Measurements from ENCODE around the gene CERS2.
"Not testable (repeated sequence)": the region's sequence is repeated elsewhere in the genome, so short reads cannot be mapped to it uniquely, and the experiment has no call there.

CERS2 gene

DNA sequence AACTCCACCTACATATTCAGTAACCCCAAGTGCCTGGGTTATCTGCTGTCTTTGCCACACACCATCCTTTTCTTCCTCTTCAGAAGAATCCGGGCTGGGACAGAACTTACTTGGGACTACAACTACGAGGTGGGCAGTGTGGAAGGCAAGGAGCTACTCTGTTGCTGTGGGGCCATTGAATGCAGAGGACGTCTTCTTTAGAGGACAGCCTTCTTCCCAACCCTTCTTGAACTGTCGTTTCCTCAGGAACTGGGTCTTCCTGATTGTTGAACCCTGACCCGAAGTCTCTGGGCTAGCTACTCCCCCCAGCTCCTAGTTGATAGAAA is 10.5 kb downstream of the CERS2 start:
- no peak overlapping the region for H3K9ac ChIP-seq (ENCODE audit: low read length)
- peaks cover 97% of the 10 kb centered on the region for H3K36me3 ChIP-seq (ENCODE audit: control insufficient read depth, low read depth, low read length)
- no peaks in the 10 kb centered on the region for H3K27me3 ChIP-seq (ENCODE audit: control insufficient read depth, insufficient read depth, low read length)
- H3K27ac ChIP-seq (ENCODE audit: low read length) = no peak overlapping the region
- no peaks in the 10 kb centered on the region for H3K9me3 ChIP-seq (ENCODE audit: control insufficient read depth, low read depth, low read length)
- H3K4me3 ChIP-seq (ENCODE audit: low read length) = no peak overlapping the region
- no peaks in the 10 kb centered on the region for H3K4me1 ChIP-seq (ENCODE audit: control insufficient read depth, low read depth, low read length)

DNA sequence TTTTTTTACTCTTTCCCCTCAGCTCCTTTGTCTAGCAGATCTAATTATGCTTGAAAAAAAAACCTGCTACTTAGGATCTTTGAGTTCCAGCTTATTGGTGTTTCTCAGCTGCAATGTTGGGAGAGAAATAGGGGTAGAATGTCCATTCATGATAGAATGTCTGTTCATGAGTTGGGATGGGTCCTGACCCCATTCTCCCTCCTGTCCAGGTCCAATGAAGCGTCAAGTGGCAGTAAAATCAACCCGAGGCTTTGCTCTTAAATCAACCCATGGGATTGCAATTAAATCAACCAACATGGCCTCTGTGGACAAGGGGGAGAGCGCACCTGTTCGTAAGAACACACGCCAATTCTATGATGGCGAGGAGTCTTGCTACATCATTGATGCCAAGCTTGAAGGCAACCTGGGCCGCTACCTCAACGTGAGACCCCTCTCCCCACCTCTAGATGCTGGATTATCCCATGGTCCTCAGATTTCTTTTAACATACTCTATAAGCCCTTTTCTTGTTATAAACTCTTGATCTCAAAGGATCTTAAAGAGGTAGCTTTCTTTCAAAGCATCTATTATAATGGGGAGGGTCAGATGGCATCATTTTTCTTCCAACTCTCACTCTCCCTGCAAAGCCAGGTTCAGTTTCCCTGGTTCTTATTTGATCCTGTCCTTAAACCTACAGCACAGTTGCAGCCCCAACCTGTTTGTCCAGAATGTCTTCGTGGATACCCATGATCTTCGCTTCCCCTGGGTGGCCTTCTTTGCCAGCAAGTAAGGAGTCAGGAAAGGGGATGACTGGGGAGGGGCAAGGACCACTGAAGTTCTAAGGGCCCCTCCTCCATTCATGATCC is 11.1 kb downstream of the CERS2 start:
- H3K4me1 ChIP-seq (ENCODE audit: control insufficient read depth, low read depth, low read length) = no peaks in the 10 kb centered on the region
- H3K27ac ChIP-seq (ENCODE audit: low read length) = no peak overlapping the region
- no peak overlapping the region for H3K9ac ChIP-seq (ENCODE audit: low read length)
- no peaks in the 10 kb centered on the region for H3K9me3 ChIP-seq (ENCODE audit: control insufficient read depth, low read depth, low read length)
- H3K36me3 ChIP-seq (ENCODE audit: control insufficient read depth, low read depth, low read length) = peaks cover 96% of the 10 kb centered on the region
- H3K27me3 ChIP-seq (ENCODE audit: control insufficient read depth, insufficient read depth, low read length) = no peaks in the 10 kb centered on the region
- no peak overlapping the region for H3K4me3 ChIP-seq (ENCODE audit: low read length)

DNA sequence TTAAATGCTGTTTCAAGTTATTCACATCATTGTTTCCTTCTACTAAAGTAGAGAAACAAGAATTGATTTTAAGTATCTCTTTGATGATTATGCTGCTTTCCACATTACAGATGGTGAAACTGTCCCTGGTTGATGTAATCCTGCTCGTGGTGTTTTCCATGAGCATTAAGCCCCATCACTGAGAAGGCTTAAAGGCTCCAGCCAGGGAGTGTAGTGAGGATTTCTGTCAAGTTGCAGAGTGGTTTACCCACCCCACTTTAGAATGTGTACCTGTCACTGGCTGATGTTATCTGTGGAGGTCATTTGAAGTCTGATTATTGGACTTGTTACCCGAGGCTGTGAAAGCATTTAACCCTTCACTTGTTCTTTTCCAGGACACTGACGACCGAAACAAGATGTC is 12.9 kb downstream of the CERS2 start:
- Histone ChIP-seq H3K4me1 (ENCODE audit: control insufficient read depth, low read depth, low read length) (no peaks in the 10 kb centered on the region), H3K4me3 (ENCODE audit: low read length) (no peak overlapping the region)

DNA sequence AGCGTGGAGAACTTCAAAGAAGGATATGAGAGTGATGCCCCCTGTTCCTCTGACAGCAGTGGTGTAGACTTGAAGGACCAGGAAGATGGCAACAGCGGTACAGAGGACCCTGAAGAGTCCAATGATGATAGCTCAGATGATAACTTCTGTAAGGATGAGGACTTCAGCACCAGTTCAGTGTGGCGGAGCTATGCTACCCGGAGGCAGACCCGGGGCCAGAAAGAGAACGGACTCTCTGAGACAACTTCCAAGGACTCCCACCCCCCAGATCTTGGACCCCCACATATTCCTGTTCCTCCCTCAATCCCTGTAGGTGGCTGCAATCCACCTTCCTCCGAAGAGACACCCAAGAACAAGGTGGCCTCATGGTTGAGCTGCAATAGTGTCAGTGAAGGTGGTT is 14.0 kb downstream of the CERS2 start:
- Histone ChIP-seq H3K9ac (ENCODE audit: low read length) (no peak overlapping the region), H3K4me1 (ENCODE audit: control insufficient read depth, low read depth, low read length) (no peaks in the 10 kb centered on the region), H3K27ac (ENCODE audit: low read length) (no peak overlapping the region), H3K27me3 (ENCODE audit: control insufficient read depth, insufficient read depth, low read length) (no peaks in the 10 kb centered on the region), H3K36me3 (ENCODE audit: control insufficient read depth, low read depth, low read length) (peaks cover 79% of the 10 kb centered on the region), H3K4me3 (ENCODE audit: low read length) (no peak overlapping the region), H3K9me3 (ENCODE audit: control insufficient read depth, low read depth, low read length) (no peaks in the 10 kb centered on the region)

More for the DNA sequence above, 12.9 kb downstream of the CERS2 start:
- Histone ChIP-seq H3K9me3 (ENCODE audit: control insufficient read depth, low read depth, low read length) (no peaks in the 10 kb centered on the region), H3K27ac (ENCODE audit: low read length) (no peak overlapping the region), H3K27me3 (ENCODE audit: control insufficient read depth, insufficient read depth, low read length) (no peaks in the 10 kb centered on the region), H3K9ac (ENCODE audit: low read length) (no peak overlapping the region), H3K36me3 (ENCODE audit: control insufficient read depth, low read depth, low read length) (peaks cover 86% of the 10 kb centered on the region)

DNA sequence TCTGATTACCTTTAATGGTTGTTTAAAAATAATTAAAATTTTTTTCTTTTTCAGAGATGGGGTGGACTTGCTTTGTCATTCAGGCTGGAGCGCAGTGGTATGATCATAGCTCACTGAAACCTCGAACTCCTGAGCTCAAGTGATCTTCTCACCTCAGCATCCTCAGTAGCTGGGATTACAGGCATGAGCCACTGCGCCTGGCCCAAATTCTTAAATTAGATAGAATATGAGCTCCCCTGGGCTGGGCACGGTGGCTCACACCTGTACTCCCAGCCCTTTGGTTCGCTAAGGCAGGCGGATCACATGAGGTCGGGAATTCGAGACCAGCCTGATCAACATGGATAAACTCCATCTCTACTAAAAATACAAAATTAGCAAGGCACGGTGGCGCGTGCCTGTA is 17.0 kb downstream of the CERS2 start:
- Histone ChIP-seq H3K27ac (ENCODE audit: low read length) (no peak overlapping the region), H3K9me3 (ENCODE audit: control insufficient read depth, low read depth, low read length) (no peaks in the 10 kb centered on the region), H3K4me1 (ENCODE audit: control insufficient read depth, low read depth, low read length) (no peaks in the 10 kb centered on the region), H3K4me3 (ENCODE audit: low read length) (no peak overlapping the region), H3K27me3 (ENCODE audit: control insufficient read depth, insufficient read depth, low read length) (no peaks in the 10 kb centered on the region), H3K9ac (ENCODE audit: low read length) (no peak overlapping the region), H3K36me3 (ENCODE audit: control insufficient read depth, low read depth, low read length) (peaks cover 73% of the 10 kb centered on the region)

DNA sequence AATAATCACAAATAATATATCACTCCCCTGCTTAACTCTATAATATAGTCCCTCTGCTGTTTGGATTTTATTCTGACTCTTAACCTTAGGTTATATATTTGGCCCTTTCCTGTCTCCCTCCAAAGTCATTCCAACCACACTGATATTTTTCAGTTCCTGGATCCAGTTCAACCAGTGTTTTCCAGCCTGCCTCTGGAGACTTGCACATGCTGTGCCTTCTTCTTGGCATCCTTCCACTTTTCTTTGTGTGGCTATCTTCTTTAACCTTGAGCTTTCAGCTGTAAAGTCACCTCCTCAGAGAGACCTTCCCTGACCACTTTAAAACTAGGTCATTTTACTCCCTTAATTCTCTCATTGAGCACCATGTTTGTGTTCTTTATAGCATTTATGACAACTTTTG is 19.4 kb downstream of the CERS2 start:
- peaks cover 73% of the 10 kb centered on the region for H3K36me3 ChIP-seq (ENCODE audit: control insufficient read depth, low read depth, low read length)
- no peak overlapping the region for H3K27ac ChIP-seq (ENCODE audit: low read length)
- H3K9ac ChIP-seq (ENCODE audit: low read length) = no peak overlapping the region

DNA sequence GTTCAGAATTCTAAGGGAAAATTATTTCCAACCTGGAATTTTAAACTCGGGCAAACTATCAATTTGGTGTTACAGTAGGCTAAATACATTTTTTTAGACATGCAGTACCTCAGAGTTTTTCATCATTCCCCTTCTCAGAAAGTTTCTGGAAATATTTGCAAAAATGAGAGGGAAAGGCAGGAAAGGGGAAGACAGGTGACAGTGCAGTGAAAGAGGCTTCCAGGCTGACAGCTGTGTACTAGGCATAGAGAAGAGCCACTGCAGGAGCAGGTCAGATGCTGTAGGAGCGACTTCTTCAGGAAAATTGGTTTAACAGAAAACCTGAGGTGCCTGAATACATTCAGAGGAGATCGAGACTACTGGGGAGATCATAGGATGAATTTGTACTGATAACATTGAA is 19.9 kb downstream of the CERS2 start:
- H3K36me3 ChIP-seq (ENCODE audit: control insufficient read depth, low read depth, low read length) = peaks cover 73% of the 10 kb centered on the region
- H3K27me3 ChIP-seq (ENCODE audit: control insufficient read depth, insufficient read depth, low read length) = no peaks in the 10 kb centered on the region
- H3K9me3 ChIP-seq (ENCODE audit: control insufficient read depth, low read depth, low read length) = no peaks in the 10 kb centered on the region
- no peak overlapping the region for H3K9ac ChIP-seq (ENCODE audit: low read length)
- H3K4me1 ChIP-seq (ENCODE audit: control insufficient read depth, low read depth, low read length) = no peaks in the 10 kb centered on the region
- no peak overlapping the region for H3K27ac ChIP-seq (ENCODE audit: low read length)
- no peak overlapping the region for H3K4me3 ChIP-seq (ENCODE audit: low read length)

More for the DNA sequence above, 19.4 kb downstream of the CERS2 start:
- no peaks in the 10 kb centered on the region for H3K27me3 ChIP-seq (ENCODE audit: control insufficient read depth, insufficient read depth, low read length)
- no peaks in the 10 kb centered on the region for H3K4me1 ChIP-seq (ENCODE audit: control insufficient read depth, low read depth, low read length)
- H3K4me3 ChIP-seq (ENCODE audit: low read length) = no peak overlapping the region
- no peaks in the 10 kb centered on the region for H3K9me3 ChIP-seq (ENCODE audit: control insufficient read depth, low read depth, low read length)

DNA sequence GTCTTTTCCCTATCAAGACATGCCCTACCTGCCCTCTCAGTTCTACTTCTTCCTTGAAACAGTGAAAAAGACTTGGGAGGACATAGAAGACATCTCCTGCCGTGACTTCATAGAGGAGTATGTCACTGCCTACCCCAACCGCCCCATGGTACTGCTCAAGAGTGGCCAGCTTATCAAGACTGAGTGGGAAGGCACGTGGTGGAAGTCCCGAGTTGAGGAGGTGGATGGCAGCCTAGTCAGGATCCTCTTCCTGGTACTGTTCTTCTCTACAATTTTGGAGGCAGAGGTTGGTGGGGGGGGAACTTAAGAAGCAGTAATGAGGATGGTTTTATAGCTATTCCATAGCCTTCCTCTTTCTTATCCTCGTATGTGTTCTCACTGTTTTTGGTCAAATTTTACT is 29.8 kb downstream of the CERS2 start:
- H3K36me3 ChIP-seq (ENCODE audit: control insufficient read depth, low read depth, low read length) = peaks cover 88% of the 10 kb centered on the region

DNA sequence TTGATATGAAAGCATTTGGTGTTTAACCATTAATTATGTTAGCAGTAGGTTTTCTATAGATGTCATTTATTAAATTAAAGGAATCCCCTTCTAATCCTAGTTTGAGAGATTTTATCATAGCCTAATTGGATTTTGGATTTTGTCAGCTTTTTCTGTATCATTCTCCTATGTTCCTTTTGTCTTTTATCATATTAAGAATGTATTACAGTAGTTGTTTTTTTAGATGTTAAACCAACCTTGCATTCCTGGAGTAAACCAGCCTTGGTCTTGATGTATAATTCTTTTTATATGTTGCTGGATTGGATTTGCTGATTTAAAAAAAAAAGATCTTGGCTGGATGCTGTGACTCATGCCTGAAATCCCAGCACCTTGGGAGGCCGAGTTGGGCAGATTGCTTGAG is 42.9 kb downstream of the CERS2 start:
- Histone ChIP-seq H3K9me3 (ENCODE audit: control insufficient read depth, low read depth, low read length) (no peaks in the 10 kb centered on the region), H3K9ac (ENCODE audit: low read length) (no peak overlapping the region), H3K4me3 (ENCODE audit: low read length) (no peak overlapping the region), H3K27me3 (ENCODE audit: control insufficient read depth, insufficient read depth, low read length) (no peaks in the 10 kb centered on the region), H3K27ac (ENCODE audit: low read length) (no peak overlapping the region), H3K4me1 (ENCODE audit: control insufficient read depth, low read depth, low read length) (peaks cover 5% of the 10 kb centered on the region), H3K36me3 (ENCODE audit: control insufficient read depth, low read depth, low read length) (peaks cover 51% of the 10 kb centered on the region)

More for the DNA sequence above, 29.8 kb downstream of the CERS2 start:
- Histone ChIP-seq H3K4me1 (ENCODE audit: control insufficient read depth, low read depth, low read length) (no peaks in the 10 kb centered on the region), H3K9me3 (ENCODE audit: control insufficient read depth, low read depth, low read length) (no peaks in the 10 kb centered on the region), H3K27me3 (ENCODE audit: control insufficient read depth, insufficient read depth, low read length) (no peaks in the 10 kb centered on the region), H3K9ac (ENCODE audit: low read length) (no peak overlapping the region), H3K4me3 (ENCODE audit: low read length) (no peak overlapping the region), H3K27ac (ENCODE audit: low read length) (no peak overlapping the region)

DNA sequence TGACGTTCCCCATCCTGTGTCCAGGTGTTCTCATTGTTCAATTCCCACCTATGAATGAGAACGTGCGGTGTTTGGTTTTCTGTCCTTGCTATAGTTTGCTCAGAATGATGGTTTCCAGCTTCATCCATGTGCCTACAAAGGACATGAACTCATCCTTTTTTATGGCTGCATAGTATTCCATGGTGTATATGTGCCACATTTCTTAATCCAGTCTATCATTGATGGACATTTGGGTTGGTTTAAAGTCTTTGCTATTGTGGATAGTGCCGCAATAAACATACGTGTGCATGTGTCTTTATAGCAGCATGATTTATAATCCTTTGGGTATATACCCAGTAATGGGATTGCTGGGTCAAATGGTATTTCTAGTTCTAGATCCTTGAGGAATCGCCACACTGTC is 45.9 kb downstream of the CERS2 start:
- H3K9ac ChIP-seq (ENCODE audit: low read length); H3K27ac ChIP-seq (ENCODE audit: low read length); H3K9me3 ChIP-seq (ENCODE audit: control insufficient read depth, low read depth, low read length); H3K4me1 ChIP-seq (ENCODE audit: control insufficient read depth, low read depth, low read length); H3K4me3 ChIP-seq (ENCODE audit: low read length); H3K27me3 ChIP-seq (ENCODE audit: control insufficient read depth, insufficient read depth, low read length): not testable (repeated sequence)
- H3K36me3 ChIP-seq (ENCODE audit: control insufficient read depth, low read depth, low read length) = peaks cover 44% of the 10 kb centered on the region

DNA sequence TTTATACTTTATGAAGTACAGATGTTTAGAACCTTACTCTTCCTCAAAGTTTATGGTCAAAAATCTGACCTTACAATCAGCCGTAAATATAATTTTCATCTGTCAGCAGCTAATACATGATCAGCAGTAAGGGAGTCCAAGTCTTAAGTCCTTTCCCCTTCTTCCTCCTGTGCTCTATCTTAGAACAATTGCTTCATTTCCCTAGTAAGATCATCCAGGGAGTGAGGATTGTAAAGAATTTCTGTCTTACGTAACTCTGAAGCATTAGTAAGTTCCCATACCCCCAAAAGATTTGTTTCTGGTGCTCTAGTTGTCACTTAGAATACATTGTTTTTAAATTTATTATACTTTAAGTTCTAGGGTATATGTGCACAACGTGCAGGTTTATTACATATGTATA is 46.3 kb downstream of the CERS2 start:
- peaks cover 43% of the 10 kb centered on the region for H3K36me3 ChIP-seq (ENCODE audit: control insufficient read depth, low read depth, low read length)
- H3K9ac ChIP-seq (ENCODE audit: low read length) = no peak overlapping the region
- no peaks in the 10 kb centered on the region for H3K27me3 ChIP-seq (ENCODE audit: control insufficient read depth, insufficient read depth, low read length)
- H3K4me1 ChIP-seq (ENCODE audit: control insufficient read depth, low read depth, low read length) = peaks cover 9% of the 10 kb centered on the region
- no peak overlapping the region for H3K4me3 ChIP-seq (ENCODE audit: low read length)
- H3K27ac ChIP-seq (ENCODE audit: low read length) = no peak overlapping the region
- no peaks in the 10 kb centered on the region for H3K9me3 ChIP-seq (ENCODE audit: control insufficient read depth, low read depth, low read length)

DNA sequence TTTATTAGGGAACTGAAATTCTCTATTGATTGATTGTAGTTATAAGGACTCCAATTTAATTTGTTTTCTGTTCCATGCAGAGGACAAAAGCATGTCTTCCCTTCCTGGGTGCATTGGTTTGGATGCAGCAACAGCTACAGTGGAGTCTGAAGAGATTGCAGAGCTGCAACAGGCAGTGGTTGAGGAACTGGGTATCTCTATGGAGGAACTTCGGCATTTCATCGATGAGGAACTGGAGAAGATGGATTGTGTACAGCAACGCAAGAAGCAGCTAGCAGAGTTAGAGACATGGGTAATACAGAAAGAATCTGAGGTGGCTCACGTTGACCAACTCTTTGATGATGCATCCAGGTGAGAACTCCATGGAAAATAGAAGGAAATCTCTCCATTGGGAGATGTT is 47.0 kb downstream of the CERS2 start:
- Histone ChIP-seq H3K27ac (ENCODE audit: low read length) (no peak overlapping the region), H3K36me3 (ENCODE audit: control insufficient read depth, low read depth, low read length) (peaks cover 36% of the 10 kb centered on the region), H3K9ac (ENCODE audit: low read length) (no peak overlapping the region), H3K4me3 (ENCODE audit: low read length) (no peak overlapping the region), H3K4me1 (ENCODE audit: control insufficient read depth, low read depth, low read length) (peaks cover 11% of the 10 kb centered on the region), H3K9me3 (ENCODE audit: control insufficient read depth, low read depth, low read length) (no peaks in the 10 kb centered on the region), H3K27me3 (ENCODE audit: control insufficient read depth, insufficient read depth, low read length) (no peaks in the 10 kb centered on the region)
